ENCODE measurements around the gene ARHGEF37. TPM values are rescaled to one million over a fixed set of nuclear protein-coding genes. Genes with fewer than 3 reads are reported as not detected.

Gene ARHGEF37
- total RNA-seq, 1 donor from 2014 or later: 1.0 TPM

GRCh38 chr5:149610589-149611255 lies 29.4 kb downstream of the ARHGEF37 start:
- peaks cover 1% of the 10 kb centered on the region for H3K9me3 Mint-ChIP-seq (ENCODE audit: unreplicated experiment)

DNA sequence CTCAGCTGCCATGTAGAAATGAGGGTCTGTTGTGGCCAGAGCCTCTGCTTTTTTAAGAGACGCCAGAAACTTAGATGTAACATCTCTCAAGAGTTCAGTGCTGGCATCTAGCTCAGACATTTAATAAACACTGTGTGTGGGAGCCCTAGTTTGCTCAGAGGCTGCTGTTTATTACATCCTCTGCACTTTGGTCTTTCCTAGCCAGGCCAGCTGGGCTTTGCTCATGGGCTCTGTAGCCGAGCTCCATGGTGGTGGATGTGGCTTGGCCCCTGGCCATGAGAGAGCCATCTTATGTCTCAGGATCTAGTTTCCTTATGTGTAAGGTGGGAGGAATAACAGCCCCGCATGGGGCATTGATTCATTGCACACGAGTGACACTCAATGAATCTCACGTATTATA lies 30.0 kb downstream of the ARHGEF37 start:
- Mint-ChIP-seq H3K9me3 (ENCODE audit: unreplicated experiment) (peaks cover 2% of the 10 kb centered on the region), H3K27ac (ENCODE audit: unreplicated experiment) (no peak overlapping the region), H3K4me1 (ENCODE audit: low read depth, unreplicated experiment) (no peaks in the 10 kb centered on the region), H3K27me3 (ENCODE audit: unreplicated experiment) (no peaks in the 10 kb centered on the region), H3K36me3 (ENCODE audit: unreplicated experiment) (no peaks in the 10 kb centered on the region), H3K4me3 (ENCODE audit: unreplicated experiment) (no peak overlapping the region)
- DNase-seq: no peak
- TF ChIP-seq CTCF (IDR thresholded peaks at IDR 0.05; ENCODE audit: partially characterized antibody, unreplicated experiment): no peak

More at GRCh38 chr5:149610589-149611255, 29.4 kb downstream of the ARHGEF37 start:
- no peak overlapping the region for H3K4me3 Mint-ChIP-seq (ENCODE audit: unreplicated experiment)
- no peak for DNase-seq
- H3K4me1 Mint-ChIP-seq (ENCODE audit: low read depth, unreplicated experiment): no peaks in the 10 kb centered on the region
- H3K27ac Mint-ChIP-seq (ENCODE audit: unreplicated experiment): no peak overlapping the region
- no peak for TF ChIP-seq CTCF (IDR thresholded peaks at IDR 0.05; ENCODE audit: partially characterized antibody, unreplicated experiment)
- no peaks in the 10 kb centered on the region for H3K36me3 Mint-ChIP-seq (ENCODE audit: unreplicated experiment)
- H3K27me3 Mint-ChIP-seq (ENCODE audit: unreplicated experiment): no peaks in the 10 kb centered on the region

- no peak for TF ChIP-seq CTCF (IDR thresholded peaks at IDR 0.05; ENCODE audit: partially characterized antibody, unreplicated experiment)
- no peak overlapping the region for H3K4me3 Mint-ChIP-seq (ENCODE audit: unreplicated experiment)
- no peaks in the 10 kb centered on the region for H3K36me3 Mint-ChIP-seq (ENCODE audit: unreplicated experiment)
- no peak for DNase-seq
- peaks cover 2% of the 10 kb centered on the region for H3K27me3 Mint-ChIP-seq (ENCODE audit: unreplicated experiment)
- H3K27ac Mint-ChIP-seq (ENCODE audit: unreplicated experiment): no peak overlapping the region
- peaks cover 2% of the 10 kb centered on the region for H3K9me3 Mint-ChIP-seq (ENCODE audit: unreplicated experiment)
- H3K4me1 Mint-ChIP-seq (ENCODE audit: low read depth, unreplicated experiment): peaks cover 1% of the 10 kb centered on the region
Measured at GRCh38 chr5:149614034-149614907, 33.0 kb downstream of the ARHGEF37 start.

- Mint-ChIP-seq H3K27ac (ENCODE audit: unreplicated experiment) (no peak overlapping the region), H3K4me1 (ENCODE audit: low read depth, unreplicated experiment) (peaks cover 1% of the 10 kb centered on the region), H3K27me3 (ENCODE audit: unreplicated experiment) (peaks cover 2% of the 10 kb centered on the region), H3K9me3 (ENCODE audit: unreplicated experiment) (peaks cover 2% of the 10 kb centered on the region), H3K4me3 (ENCODE audit: unreplicated experiment) (no peak overlapping the region), H3K36me3 (ENCODE audit: unreplicated experiment) (no peaks in the 10 kb centered on the region)
- DNase-seq: no peak
- no peak for TF ChIP-seq CTCF (IDR thresholded peaks at IDR 0.05; ENCODE audit: partially characterized antibody, unreplicated experiment)
Measured at GRCh38 chr5:149615976-149616375, 34.7 kb downstream of the ARHGEF37 start.
